HEK293T (cell line): Measurements from ENCODE around the gene DCTN4.

Experiments used
- ARNT ChIP-seq: fragments of 450-650 bp; IDR thresholded peaks from 2 replicates; pipeline ENCODE4 v1.6.1; 2017; ENCODE audit warnings: mild to moderate bottlenecking
- BHLHE40 ChIP-seq: fragments of 450-650 bp; IDR thresholded peaks from 2 replicates; pipeline ENCODE4 v1.6.1; 2016; ENCODE audit warnings: mild to moderate bottlenecking, moderate library complexity, borderline replicate concordance
- FOXM1 ChIP-seq: fragments of 450-650 bp; IDR thresholded peaks from 2 replicates; pipeline ENCODE4 v1.6.1; 2017; ENCODE audit warnings: mild to moderate bottlenecking, borderline replicate concordance
- L3MBTL2 ChIP-seq: fragments of 450-650 bp; conservative IDR thresholded peaks from 2 replicates; pipeline ENCODE4 v1.6.1; 2016; ENCODE audit warnings: mild to moderate bottlenecking
- NFRKB ChIP-seq: fragments of 450-650 bp; IDR thresholded peaks from 2 replicates; pipeline ENCODE4 v1.6.1; 2016; ENCODE audit warnings: mild to moderate bottlenecking, moderate library complexity
- SP1 ChIP-seq: fragments of 450-650 bp; IDR thresholded peaks from 2 replicates; pipeline ENCODE4 v1.6.1; 2017
- SUZ12 ChIP-seq: fragments of 450-650 bp; IDR thresholded peaks from 2 replicates; pipeline ENCODE4 v1.6.1; 2016; ENCODE audit warnings: mild to moderate bottlenecking
- TARDBP ChIP-seq: fragments of 450-650 bp; IDR thresholded peaks from 2 replicates; pipeline ENCODE4 v1.6.1; 2016
- ZNF384 ChIP-seq: fragments of 450-650 bp; IDR thresholded peaks from 2 replicates; pipeline ENCODE4 v1.6.1; 2016

- TF ChIP-seq ZNF384 (no peak), TARDBP (no peak), BHLHE40 (no peak), ARNT (no peak), NFRKB (no peak), SUZ12 (no peak), SP1 (no peak), FOXM1 (no peak), L3MBTL2 (no peak)
Observed at GRCh38 chr5:150676578-150676977, 82.2 kb downstream of the DCTN4 start.
